ENCODE measurements around the gene CACNA1C.

DNA sequence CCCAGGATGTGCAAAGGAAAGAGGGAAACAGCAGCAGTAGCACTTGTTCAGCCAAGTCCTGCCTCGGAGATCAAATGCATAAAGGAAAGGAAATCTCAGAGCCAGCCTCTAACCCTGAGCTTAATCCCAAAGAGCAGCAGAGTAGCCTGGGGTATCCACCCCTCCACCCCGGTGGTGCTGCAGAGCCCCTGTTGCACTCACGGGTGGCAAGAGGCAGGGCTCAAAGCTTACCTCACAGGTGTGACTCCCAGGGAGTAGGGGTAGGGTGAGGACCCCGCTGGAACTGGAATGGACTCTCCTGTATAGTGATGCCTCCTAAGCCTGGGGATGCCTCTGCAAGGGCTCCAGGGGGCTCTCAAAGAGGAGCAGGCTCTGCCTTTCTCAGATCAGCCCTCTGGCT is 211.1 kb downstream of the CACNA1C start:
- TF ChIP-seq, protein P1, sequence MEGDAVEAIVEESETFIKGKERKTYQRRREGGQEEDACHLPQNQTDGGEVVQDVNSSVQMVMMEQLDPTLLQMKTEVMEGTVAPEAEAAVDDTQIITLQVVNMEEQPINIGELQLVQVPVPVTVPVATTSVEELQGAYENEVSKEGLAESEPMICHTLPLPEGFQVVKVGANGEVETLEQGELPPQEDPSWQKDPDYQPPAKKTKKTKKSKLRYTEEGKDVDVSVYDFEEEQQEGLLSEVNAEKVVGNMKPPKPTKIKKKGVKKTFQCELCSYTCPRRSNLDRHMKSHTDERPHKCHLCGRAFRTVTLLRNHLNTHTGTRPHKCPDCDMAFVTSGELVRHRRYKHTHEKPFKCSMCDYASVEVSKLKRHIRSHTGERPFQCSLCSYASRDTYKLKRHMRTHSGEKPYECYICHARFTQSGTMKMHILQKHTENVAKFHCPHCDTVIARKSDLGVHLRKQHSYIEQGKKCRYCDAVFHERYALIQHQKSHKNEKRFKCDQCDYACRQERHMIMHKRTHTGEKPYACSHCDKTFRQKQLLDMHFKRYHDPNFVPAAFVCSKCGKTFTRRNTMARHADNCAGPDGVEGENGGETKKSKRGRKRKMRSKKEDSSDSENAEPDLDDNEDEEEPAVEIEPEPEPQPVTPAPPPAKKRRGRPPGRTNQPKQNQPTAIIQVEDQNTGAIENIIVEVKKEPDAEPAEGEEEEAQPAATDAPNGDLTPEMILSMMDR (IDR thresholded peaks at IDR 0.05) = no peak
- TF ChIP-seq POLR2A (IDR thresholded peaks at IDR 0.05) (no peak), EP300 (IDR thresholded peaks at IDR 0.05) (no peak)

Data from suprapubic skin (tissue), 3 donors.